Small intestine (tissue), 16 donors: Measurements from ENCODE around the gene USP17L21. TPM values are rescaled to one million over a fixed set of nuclear protein-coding genes. Genes with fewer than 3 reads are reported as not detected.
A peak's percentile ranks its signal among the peaks of the same experiment; 100 is the strongest.
"Not testable (repeated sequence)": the region's sequence is repeated elsewhere in the genome, so short reads cannot be mapped to it uniquely, and the experiment has no call there.

Source experiments
- DNase-seq, 2 donors: peaks; one replicate each; pipeline versions ENCODE4 v3.0.0 to v3.0.0-alpha.2; 2013
- FAIRE-seq: peaks from 2 replicates; lab custom pipeline; 2012; peaks lifted over from hg19 to GRCh38; lab: Jason Lieb, UNC
- H3K27ac ChIP-seq, 3 donors: one replicate each; pipeline ENCODE4 v1.5.1; 2013; ENCODE audit warnings: low read length in 2 of 3, mild to moderate bottlenecking in 2 of 3, control low read depth in 1 of 3, inconsistent platforms in 1 of 3, low read depth in 1 of 3, moderate library complexity in 1 of 3
- H3K27me3 ChIP-seq, 3 donors: one replicate each; pipeline ENCODE4 v1.6.1; 2013; ENCODE audit warnings: low read length in 3 of 3, inconsistent platforms in 1 of 3; ENCODE audit not compliant: control insufficient read depth in 3 of 3, insufficient read depth in 3 of 3
- H3K36me3 ChIP-seq, 3 donors: one replicate each; pipeline ENCODE4 v1.6.1; 2013; ENCODE audit warnings: low read length in 3 of 3, inconsistent platforms in 1 of 3, low read depth in 1 of 3, mild to moderate bottlenecking in 1 of 3, moderate library complexity in 1 of 3; ENCODE audit not compliant: control insufficient read depth in 3 of 3, insufficient read depth in 2 of 3
- H3K4me1 ChIP-seq, 3 donors: one replicate each; pipeline ENCODE4 v1.6.1; 2013; ENCODE audit warnings: low read length in 2 of 3, inconsistent platforms in 1 of 3, low read depth in 1 of 3, mild to moderate bottlenecking in 1 of 3, moderate library complexity in 1 of 3; ENCODE audit not compliant: control insufficient read depth in 3 of 3, insufficient read depth in 2 of 3
- H3K4me3 ChIP-seq, 3 donors: one replicate each; pipeline ENCODE4 v1.5.1; 2013; ENCODE audit warnings: low read length in 3 of 3, control low read depth in 1 of 3, inconsistent platforms in 1 of 3, low read depth in 1 of 3, mild to moderate bottlenecking in 1 of 3, moderate library complexity in 1 of 3
- H3K9me3 ChIP-seq, 2 donors: one replicate each; pipeline ENCODE4 v1.6.1; 2013; ENCODE audit warnings: low read depth in 1 of 2, low read length in 1 of 2; ENCODE audit not compliant: control insufficient read depth in 2 of 2, insufficient read depth in 1 of 2
- WGBS, 3 donors: extraction: QIAGEN DNeasy Blood & Tissue Kit; methylation state at CpG; one replicate each; pipeline ENCODE4 v1.1.7; 2013; 5-methylcytosine and 5-hydroxymethylcytosine counted together
- long read RNA-seq, 10 donors: transcript quantifications; one replicate each; lab custom pipeline, GENCODE V29; 2026
- polyA plus RNA-seq, 4 donors: library from polyadenylated mRNA; stranded (reverse) in 3 of 4; unstranded in 1 of 4; fragments of 200-250 nt in 3 of 4; fragments of 120-200 nt in 1 of 4; gene quantifications; one replicate each; pipeline versions ENCODE4 v1.2.1 to v1.2.3, GENCODE V29; 2013
- donor health status: healthy with polysubstance abuse.
- donor health status: control.
- donor health status: control.
- donor health status: Bipolar disorder and iron deficiency.
- donor health status: healthy.

The USP17L21 gene, protein sequence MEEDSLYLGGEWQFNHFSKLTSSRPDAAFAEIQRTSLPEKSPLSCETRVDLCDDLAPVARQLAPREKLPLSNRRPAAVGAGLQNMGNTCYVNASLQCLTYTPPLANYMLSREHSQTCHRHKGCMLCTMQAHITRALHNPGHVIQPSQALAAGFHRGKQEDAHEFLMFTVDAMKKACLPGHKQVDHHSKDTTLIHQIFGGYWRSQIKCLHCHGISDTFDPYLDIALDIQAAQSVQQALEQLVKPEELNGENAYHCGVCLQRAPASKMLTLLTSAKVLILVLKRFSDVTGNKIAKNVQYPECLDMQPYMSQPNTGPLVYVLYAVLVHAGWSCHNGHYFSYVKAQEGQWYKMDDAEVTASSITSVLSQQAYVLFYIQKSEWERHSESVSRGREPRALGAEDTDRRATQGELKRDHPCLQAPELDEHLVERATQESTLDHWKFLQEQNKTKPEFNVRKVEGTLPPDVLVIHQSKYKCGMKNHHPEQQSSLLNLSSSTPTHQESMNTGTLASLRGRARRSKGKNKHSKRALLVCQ
- not detected for polyA plus RNA-seq
- long read RNA-seq, donor 1: 0 reads
- long read RNA-seq, donor 2: 0 reads
- long read RNA-seq, donor 3: 0 reads
- long read RNA-seq, donor 4: 0 reads
- long read RNA-seq, donor 5: 0 reads
- long read RNA-seq, donor 6: 0 reads
- long read RNA-seq, donor 7: 0 reads
- long read RNA-seq, donor 8: 0 reads
- long read RNA-seq, donor 9: 0 reads
- long read RNA-seq, donor 10: 0 reads

GRCh38 chr4:9262572-9262971 is at the start of gene USP17L21:
Gene USP17L21, plus strand, starts transcription at chr4:9262872. Its CDS starts 0 bp downstream, at chr4:9262872.
- H3K27ac ChIP-seq, FAIRE-seq: not testable (repeated sequence)

GRCh38 chr4:9214701-9215100 is 48.0 kb upstream of the USP17L21 start:
- not testable (repeated sequence) for H3K36me3 ChIP-seq, H3K4me3 ChIP-seq, FAIRE-seq, H3K27me3 ChIP-seq, DNase-seq, H3K9me3 ChIP-seq, H3K27ac ChIP-seq, H3K4me1 ChIP-seq
- 78 to 81% (median 81%) methylated on average over 11 of the region's 14 CpGs for WGBS, 3 donors

More at GRCh38 chr4:9262572-9262971, at the start of gene USP17L21:
- H3K36me3 ChIP-seq, H3K4me1 ChIP-seq, DNase-seq, H3K27me3 ChIP-seq, H3K9me3 ChIP-seq, H3K4me3 ChIP-seq: not testable (repeated sequence)
- no CpG with 5 or more reads among the region's 13 CpGs for WGBS, 3 donors

GRCh38 chr4:9215105-9215504 is 47.6 kb upstream of the USP17L21 start, which contains the start of gene USP17L11:
Gene USP17L11, plus strand, starts transcription at chr4:9215405. Its CDS starts 0 bp downstream, at chr4:9215405.
- not testable (repeated sequence) for H3K9me3 ChIP-seq, H3K4me3 ChIP-seq, H3K27ac ChIP-seq, FAIRE-seq, H3K27me3 ChIP-seq, DNase-seq, H3K36me3 ChIP-seq, H3K4me1 ChIP-seq
- 89% methylated on average over 5 of the region's 14 CpGs; no CpG with 5 or more reads in 2 of the 3 donors for WGBS, 3 donors

GRCh38 chr4:9219852-9220251 is 42.8 kb upstream of the USP17L21 start, which contains the start of gene USP17L12:
Gene USP17L12, plus strand, starts transcription at chr4:9220152. Its CDS starts 0 bp downstream, at chr4:9220152.
- not testable (repeated sequence) for H3K4me1 ChIP-seq, FAIRE-seq, DNase-seq, H3K27ac ChIP-seq, H3K4me3 ChIP-seq, H3K27me3 ChIP-seq, H3K9me3 ChIP-seq, H3K36me3 ChIP-seq
- no CpG with 5 or more reads among the region's 13 CpGs for WGBS, 3 donors

DNA sequence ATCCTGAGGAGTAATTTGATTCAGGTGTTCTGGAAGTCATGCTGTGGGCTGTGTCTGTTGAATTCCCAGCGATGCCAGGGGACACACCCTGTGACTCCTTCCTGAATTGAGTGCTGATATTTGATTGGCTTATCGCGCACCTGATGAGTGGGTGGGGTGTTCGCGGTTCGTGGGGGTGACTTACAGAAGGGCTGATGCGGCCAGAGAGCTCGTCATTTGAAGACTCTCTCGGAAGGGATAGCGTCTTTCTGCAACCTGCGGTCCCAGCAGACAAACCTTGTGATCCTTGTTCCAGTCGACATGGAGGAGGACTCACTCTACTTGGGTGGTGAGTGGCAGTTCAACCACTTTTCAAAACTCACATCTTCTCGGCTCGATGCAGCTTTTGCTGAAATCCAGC is 38.1 kb upstream of the USP17L21 start, which contains the start of gene USP17L13:
Gene USP17L13 (plus strand): TSS at position 301 of the 400 bp plus-strand sequence. CDS start 0 bp downstream, at position 301.
- DNase-seq, H3K36me3 ChIP-seq, FAIRE-seq, H3K27me3 ChIP-seq, H3K4me1 ChIP-seq, H3K4me3 ChIP-seq, H3K9me3 ChIP-seq, H3K27ac ChIP-seq: not testable (repeated sequence)
- WGBS, 3 donors: no CpG with 5 or more reads among the region's 14 CpGs

DNA sequence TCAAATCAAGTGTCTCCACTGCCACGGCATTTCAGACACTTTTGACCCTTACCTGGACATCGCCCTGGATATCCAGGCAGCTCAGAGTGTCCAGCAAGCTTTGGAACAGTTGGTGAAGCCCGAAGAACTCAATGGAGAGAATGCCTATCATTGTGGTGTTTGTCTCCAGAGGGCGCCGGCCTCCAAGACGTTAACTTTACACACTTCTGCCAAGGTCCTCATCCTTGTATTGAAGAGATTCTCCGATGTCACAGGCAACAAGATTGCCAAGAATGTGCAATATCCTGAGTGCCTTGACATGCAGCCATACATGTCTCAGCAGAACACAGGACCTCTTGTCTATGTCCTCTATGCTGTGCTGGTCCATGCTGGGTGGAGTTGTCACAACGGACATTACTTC is 32.4 kb upstream of the USP17L21 start:
- not testable (repeated sequence) for H3K9me3 ChIP-seq, H3K27ac ChIP-seq, H3K4me3 ChIP-seq, FAIRE-seq, H3K4me1 ChIP-seq, H3K36me3 ChIP-seq, DNase-seq, H3K27me3 ChIP-seq
- WGBS, 3 donors: 87 to 94% (median 91%) methylated on average over 4 to 6 of the region's 8 CpGs

DNA sequence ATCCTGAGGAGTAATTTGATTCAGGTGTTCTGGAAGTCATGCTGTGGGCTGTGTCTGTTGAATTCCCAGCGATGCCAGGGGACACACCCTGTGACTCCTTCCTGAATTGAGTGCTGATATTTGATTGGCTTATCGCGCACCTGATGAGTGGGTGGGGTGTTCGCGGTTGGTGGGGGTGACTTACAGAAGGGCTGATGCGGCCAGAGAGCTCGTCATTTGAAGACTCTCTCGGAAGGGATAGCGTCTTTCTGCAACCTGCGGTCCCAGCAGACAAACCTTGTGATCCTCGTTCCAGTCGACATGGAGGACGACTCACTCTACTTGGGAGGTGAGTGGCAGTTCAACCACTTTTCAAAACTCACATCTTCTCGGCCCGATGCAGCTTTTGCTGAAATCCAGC is 28.6 kb upstream of the USP17L21 start, which contains the start of gene USP17L15:
Gene USP17L15 (plus strand): TSS at position 301 of the 400 bp plus-strand sequence. CDS start 0 bp downstream, at position 301.
- not testable (repeated sequence) for H3K4me3 ChIP-seq, H3K4me1 ChIP-seq, DNase-seq, H3K9me3 ChIP-seq, FAIRE-seq, H3K27me3 ChIP-seq, H3K36me3 ChIP-seq, H3K27ac ChIP-seq
- WGBS, 3 donors: no CpG with 5 or more reads among the region's 15 CpGs

GRCh38 chr4:9238461-9238860 is 24.2 kb upstream of the USP17L21 start:
- not testable (repeated sequence) for H3K4me3 ChIP-seq, H3K27ac ChIP-seq, FAIRE-seq, H3K4me1 ChIP-seq, H3K27me3 ChIP-seq, H3K36me3 ChIP-seq, H3K9me3 ChIP-seq
- WGBS, 3 donors: 71 to 84% (median 83%) methylated on average over 8 to 11 of the region's 12 CpGs
- DNase-seq: peak in 1 of 2 donors; percentile 0
